Natural killer cell (primary cell): ENCODE data around the gene PLPPR1. TPM values are rescaled to one million over a fixed set of nuclear protein-coding genes. Genes with fewer than 3 reads are reported as not detected.

ENCODE experiments used
- ATAC-seq, 3 donors: fragments of 150-1000 bp in 2 of 3; fragments of 200-7000 bp in 1 of 3; cut with Tn5 transposase; 1 replicate in 1 of 3; 2 replicates in 2 of 3; pipeline ENCODE4 v1.10.0; 2021; ENCODE audit warnings: mild to moderate bottlenecking in 2 of 3, moderate library complexity in 2 of 3
- DNase-seq, 2 donors: peaks; one replicate each; pipeline versions ENCODE4 v3.0.0 to v3.0.0-alpha.2; 2013 to 2021; ENCODE audit warnings: mixed read lengths in 1 of 2
- H3K27ac ChIP-seq: one replicate; pipeline ENCODE4 v1.5.1; 2013; ENCODE audit warnings: mild to moderate bottlenecking, low read length
- H3K27me3 ChIP-seq: one replicate; pipeline ENCODE4 v1.6.1; 2013; ENCODE audit warnings: low read length; ENCODE audit not compliant: control insufficient read depth, insufficient read depth
- H3K36me3 ChIP-seq: one replicate; pipeline ENCODE4 v1.6.1; 2013; ENCODE audit warnings: low read length; ENCODE audit not compliant: control insufficient read depth, insufficient read depth
- H3K4me1 ChIP-seq: one replicate; pipeline ENCODE4 v1.6.1; 2013; ENCODE audit warnings: low read length; ENCODE audit not compliant: control insufficient read depth, insufficient read depth
- H3K4me3 ChIP-seq: one replicate; pipeline ENCODE4 v1.5.1; 2013; ENCODE audit warnings: low read length
- H3K9me3 ChIP-seq: one replicate; pipeline ENCODE4 v1.6.1; 2013; ENCODE audit warnings: low read length; ENCODE audit not compliant: control insufficient read depth, insufficient read depth
- H3K27ac Mint-ChIP-seq, 2 donors: one replicate each; pipeline ENCODE4 v1.8.0; 2022; ENCODE audit warnings: mild to moderate bottlenecking in 2 of 2, mixed read lengths in 2 of 2, moderate library complexity in 1 of 2
- H3K27me3 Mint-ChIP-seq, 2 donors: one replicate each; pipeline ENCODE4 v1.8.0; 2022; ENCODE audit warnings: low read depth in 2 of 2, mixed read lengths in 2 of 2
- H3K36me3 Mint-ChIP-seq: one replicate; pipeline ENCODE4 v1.8.0; 2022; ENCODE audit warnings: mixed read lengths
- H3K4me1 Mint-ChIP-seq, 2 donors: one replicate each; pipeline ENCODE4 v1.8.0; 2022; ENCODE audit warnings: mixed read lengths in 2 of 2
- H3K4me3 Mint-ChIP-seq: one replicate; pipeline ENCODE4 v1.8.0; 2022; ENCODE audit warnings: mild to moderate bottlenecking, moderate library complexity, mixed read lengths
- H3K9me3 Mint-ChIP-seq, 2 donors: one replicate each; pipeline ENCODE4 v1.8.0; 2022; ENCODE audit warnings: mixed read lengths in 2 of 2
- WGBS: methylation state at CpG from one replicate; pipeline ENCODE4 v1.1.7; 2013; ENCODE audit warnings: missing lambda C conversion rate; ENCODE audit not compliant: insufficient coverage; 5-methylcytosine and 5-hydroxymethylcytosine counted together
- intact Hi-C: fragments of 100-400 bp; cut with micrococcal nuclease; formaldehyde crosslinking; loops from one replicate; pipeline ENCODE4 v1.14.2; 2022
- total RNA-seq, 4 donors: library from RNA; stranded (reverse); fragments of 120-200 nt in 1 of 4; gene quantifications; one replicate each; pipeline versions ENCODE4 v1.2.3 to v1.2.4, GENCODE V29; 2013 to 2022
- TF ChIP-seq, protein P1 (sequence below): fragments of 200-600 bp; IDR thresholded peaks from one replicate; pipeline ENCODE4 v1.8.0; 2022; ENCODE audit warnings: antibody characterized with exemption

PLPPR1 gene
- total RNA-seq, 3 donors from 2014 or later (not counting 1 experiment from before 2014, with no cell fraction given) = not detected

DNA sequence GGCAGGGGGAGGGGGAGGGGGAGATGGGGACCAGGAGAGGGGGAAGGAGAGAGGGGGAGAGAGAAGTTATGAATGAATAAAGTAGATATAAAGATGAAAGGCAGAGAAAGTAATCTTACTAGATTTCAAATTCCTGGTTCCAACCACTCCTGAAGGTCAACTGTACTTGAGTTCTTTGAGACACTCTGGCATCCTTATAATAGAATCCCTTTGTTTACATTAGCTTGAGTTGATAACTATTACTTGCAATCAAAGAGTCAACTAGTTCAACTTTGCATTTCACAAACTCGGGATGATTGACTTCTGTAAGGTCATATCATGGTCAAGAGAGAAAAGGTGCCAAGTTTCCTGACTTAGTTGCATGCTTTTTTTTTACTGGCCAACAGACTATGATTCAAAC is 314.1 kb downstream of the PLPPR1 start:
- Mint-ChIP-seq H3K36me3 (no peaks in the 10 kb centered on the region), H3K9me3 (no peaks in the 10 kb centered on the region), H3K4me3 (no peak overlapping the region), H3K27me3 (peaks cover 0 to 21% of the 10 kb centered on the region in 2 donors), H3K4me1 (no peaks in the 10 kb centered on the region), H3K27ac (no peak overlapping the region)
- Histone ChIP-seq H3K27me3 (no peaks in the 10 kb centered on the region), H3K9me3 (no peaks in the 10 kb centered on the region), H3K4me1 (no peaks in the 10 kb centered on the region), H3K36me3 (no peaks in the 10 kb centered on the region), H3K4me3 (no peak overlapping the region), H3K27ac (no peak overlapping the region)
- DNase-seq (no peak), ATAC-seq (no peak)
- intact Hi-C loops = no loop called here
- WGBS = 87% methylated on average over 1 of the region's 1 CpG
- TF ChIP-seq, protein P1, sequence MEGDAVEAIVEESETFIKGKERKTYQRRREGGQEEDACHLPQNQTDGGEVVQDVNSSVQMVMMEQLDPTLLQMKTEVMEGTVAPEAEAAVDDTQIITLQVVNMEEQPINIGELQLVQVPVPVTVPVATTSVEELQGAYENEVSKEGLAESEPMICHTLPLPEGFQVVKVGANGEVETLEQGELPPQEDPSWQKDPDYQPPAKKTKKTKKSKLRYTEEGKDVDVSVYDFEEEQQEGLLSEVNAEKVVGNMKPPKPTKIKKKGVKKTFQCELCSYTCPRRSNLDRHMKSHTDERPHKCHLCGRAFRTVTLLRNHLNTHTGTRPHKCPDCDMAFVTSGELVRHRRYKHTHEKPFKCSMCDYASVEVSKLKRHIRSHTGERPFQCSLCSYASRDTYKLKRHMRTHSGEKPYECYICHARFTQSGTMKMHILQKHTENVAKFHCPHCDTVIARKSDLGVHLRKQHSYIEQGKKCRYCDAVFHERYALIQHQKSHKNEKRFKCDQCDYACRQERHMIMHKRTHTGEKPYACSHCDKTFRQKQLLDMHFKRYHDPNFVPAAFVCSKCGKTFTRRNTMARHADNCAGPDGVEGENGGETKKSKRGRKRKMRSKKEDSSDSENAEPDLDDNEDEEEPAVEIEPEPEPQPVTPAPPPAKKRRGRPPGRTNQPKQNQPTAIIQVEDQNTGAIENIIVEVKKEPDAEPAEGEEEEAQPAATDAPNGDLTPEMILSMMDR = no peak

DNA sequence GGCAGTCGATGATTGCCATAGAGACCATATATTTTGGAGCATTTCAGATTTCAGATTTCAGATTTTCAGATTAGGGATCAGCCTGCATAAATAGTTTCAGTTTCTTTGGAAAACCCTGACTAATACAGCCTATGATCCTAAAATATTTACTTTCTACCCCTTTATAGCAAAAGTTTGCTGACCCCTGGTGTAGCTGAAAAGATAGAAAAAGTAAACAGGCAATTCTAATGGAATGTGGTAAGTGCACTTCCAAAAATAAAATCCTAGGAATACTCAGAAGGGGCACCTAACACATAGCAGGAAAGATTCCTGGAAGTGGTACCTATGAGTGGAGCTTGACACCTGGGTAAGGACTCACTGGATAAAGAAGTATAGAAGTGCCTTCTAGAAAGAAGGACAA is 321.8 kb downstream of the PLPPR1 start:
- no peak overlapping the region for H3K27ac ChIP-seq
- H3K27me3 ChIP-seq = no peaks in the 10 kb centered on the region
- no peak for ATAC-seq
- no peaks in the 10 kb centered on the region for H3K36me3 ChIP-seq
- H3K4me3 Mint-ChIP-seq = no peak overlapping the region
- no peak for DNase-seq
- H3K4me1 ChIP-seq = no peaks in the 10 kb centered on the region
- H3K9me3 ChIP-seq = no peaks in the 10 kb centered on the region
- H3K36me3 Mint-ChIP-seq = no peaks in the 10 kb centered on the region
- H3K27me3 Mint-ChIP-seq = peaks cover 5 to 7% of the 10 kb centered on the region in 2 donors
- no peak overlapping the region for H3K4me3 ChIP-seq
- WGBS = 75% methylated on average over 1 of the region's 1 CpG
- intact Hi-C loops = no loop called here
- H3K27ac Mint-ChIP-seq = no peak overlapping the region
- TF ChIP-seq, protein P1 = no peak
- no peaks in the 10 kb centered on the region for H3K4me1 Mint-ChIP-seq
- no peaks in the 10 kb centered on the region for H3K9me3 Mint-ChIP-seq

DNA sequence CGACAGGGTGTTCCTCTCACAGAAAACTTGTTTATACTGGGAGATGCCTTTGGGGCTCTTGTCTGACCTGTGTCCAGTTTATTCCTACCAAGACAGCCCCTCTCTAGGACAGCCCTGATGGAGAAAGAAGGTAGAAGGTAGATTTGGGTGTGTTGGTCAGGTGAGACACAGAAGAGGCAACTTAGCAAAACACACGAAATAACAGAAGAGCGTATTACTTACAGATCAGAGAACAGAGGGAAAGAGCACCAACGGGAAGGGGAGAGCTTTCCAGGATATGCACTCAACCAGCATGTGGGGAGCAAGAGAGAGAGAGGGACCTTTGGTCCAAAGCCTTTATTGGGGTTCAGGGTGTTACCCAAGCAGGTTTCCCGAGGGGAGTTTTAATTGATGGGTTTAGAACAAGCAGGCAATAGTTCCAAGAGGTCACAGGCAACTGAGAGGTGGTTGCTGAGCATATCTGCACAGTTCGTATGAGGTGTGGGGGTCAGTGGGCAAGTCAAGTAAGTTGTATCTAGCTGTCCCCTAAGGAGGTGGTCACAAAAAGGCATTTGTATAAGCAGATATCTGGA is 324.5 kb downstream of the PLPPR1 start:
- intact Hi-C loops = no loop called here
- Mint-ChIP-seq H3K9me3 (no peaks in the 10 kb centered on the region), H3K27me3 (peaks cover 0 to 5% of the 10 kb centered on the region in 2 donors), H3K36me3 (no peaks in the 10 kb centered on the region), H3K4me3 (no peak overlapping the region), H3K4me1 (no peaks in the 10 kb centered on the region), H3K27ac (no peak overlapping the region)
- no peaks in the 10 kb centered on the region for H3K36me3 ChIP-seq
- no peak for ATAC-seq
- no peaks in the 10 kb centered on the region for H3K27me3 ChIP-seq
- no peak overlapping the region for H3K27ac ChIP-seq
- H3K4me3 ChIP-seq = no peak overlapping the region
- no peaks in the 10 kb centered on the region for H3K4me1 ChIP-seq
- TF ChIP-seq, protein P1 = no peak
- DNase-seq = no peak
- no peaks in the 10 kb centered on the region for H3K9me3 ChIP-seq
- 87% methylated on average over 6 of the region's 6 CpGs for WGBS

DNA sequence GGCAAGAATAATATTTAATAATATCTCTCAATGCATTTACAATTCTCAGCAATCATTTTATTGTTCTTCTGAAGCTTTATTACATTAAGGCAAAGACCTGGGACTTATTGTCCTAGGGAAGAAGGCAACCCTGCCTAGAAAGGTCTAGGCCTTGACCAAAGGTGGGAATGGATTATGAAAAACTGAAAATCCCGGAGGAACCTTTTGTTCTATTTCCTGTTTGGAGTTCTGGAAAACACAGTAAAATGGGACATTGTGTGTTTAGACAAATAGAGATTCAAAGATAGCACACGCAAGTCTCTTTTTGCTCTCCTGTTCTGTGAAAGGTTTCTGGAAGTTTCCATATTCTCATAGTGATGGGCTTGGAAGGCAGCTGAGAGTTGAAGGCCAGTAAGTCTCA is 325.2 kb downstream of the PLPPR1 start:
- ATAC-seq (no peak), DNase-seq (no peak)
- H3K36me3 Mint-ChIP-seq = no peaks in the 10 kb centered on the region
- H3K9me3 ChIP-seq = no peaks in the 10 kb centered on the region
- no peaks in the 10 kb centered on the region for H3K9me3 Mint-ChIP-seq
- 89% methylated on average over 2 of the region's 2 CpGs for WGBS
- TF ChIP-seq, protein P1 = no peak
- no peak overlapping the region for H3K4me3 Mint-ChIP-seq
- no peaks in the 10 kb centered on the region for H3K27me3 ChIP-seq
- H3K27ac ChIP-seq = no peak overlapping the region
- H3K36me3 ChIP-seq = no peaks in the 10 kb centered on the region
- peaks cover 0 to 5% of the 10 kb centered on the region in 2 donors for H3K27me3 Mint-ChIP-seq
- no peak overlapping the region for H3K27ac Mint-ChIP-seq
- no peak overlapping the region for H3K4me3 ChIP-seq
- H3K4me1 Mint-ChIP-seq = no peaks in the 10 kb centered on the region
- intact Hi-C loops = no loop called here
- no peaks in the 10 kb centered on the region for H3K4me1 ChIP-seq
